GM23338 (cell line): ENCODE data around the gene TRPV5. TPM values are rescaled to one million over a fixed set of nuclear protein-coding genes. Genes with fewer than 3 reads are reported as not detected.

ENCODE experiments used
- ATAC-seq: fragments of 200-7000 bp; cut with Tn5 transposase; 3 replicates; pipeline ENCODE4 v1.9.1; 2020
- DNase-seq: peaks from one replicate; pipeline ENCODE4 v3.0.0-alpha.2; 2015; ENCODE audit warnings: low spot score
- H2AFZ ChIP-seq: fragments of 200-600 bp; sonication (generic); 2 replicates; pipeline ENCODE4 v1.8.0; 2016; ENCODE audit warnings: antibody characterized with exemption, mild to moderate bottlenecking, moderate library complexity
- H3F3A ChIP-seq: fragments of 200-600 bp; sonication (generic); replicated peaks from 2 replicates; pipeline ENCODE4 v1.8.0; 2017; ENCODE audit warnings: antibody characterized with exemption, mixed run types, low read depth
- H3K27ac ChIP-seq: fragments of 200-600 bp; sonication (generic); 2 replicates; pipeline ENCODE4 v1.6.1; 2016; ENCODE audit warnings: low read depth
- H3K27me3 ChIP-seq: fragments of 200-600 bp; sonication (generic); 2 replicates; pipeline ENCODE4 v1.8.0; 2016; ENCODE audit warnings: mild to moderate bottlenecking, mixed run types, moderate library complexity; ENCODE audit not compliant: insufficient read depth
- H3K36me3 ChIP-seq: fragments of 200-600 bp; sonication (generic); 2 replicates; pipeline ENCODE4 v1.8.0; 2016; ENCODE audit warnings: mild to moderate bottlenecking; ENCODE audit not compliant: insufficient read depth
- H3K4me1 ChIP-seq: fragments of 200-600 bp; sonication (generic); 2 replicates; pipeline ENCODE4 v1.8.0; 2016; ENCODE audit warnings: mild to moderate bottlenecking, moderate library complexity; ENCODE audit not compliant: insufficient read depth
- H3K4me2 ChIP-seq: fragments of 200-600 bp; sonication (generic); 2 replicates; pipeline ENCODE4 v1.7.1; 2017; ENCODE audit warnings: mixed run types
- H3K4me3 ChIP-seq: fragments of 200-600 bp; sonication (generic); 2 replicates; pipeline ENCODE4 v1.6.1; 2016; ENCODE audit warnings: mixed run types
- H3K79me2 ChIP-seq: fragments of 200-600 bp; sonication (generic); replicated peaks from 2 replicates; pipeline ENCODE4 v1.8.0; 2017; ENCODE audit warnings: mild to moderate bottlenecking; ENCODE audit not compliant: insufficient read depth
- H3K9me2 ChIP-seq: fragments of 200-600 bp; sonication (generic); 2 replicates; pipeline ENCODE4 v1.8.0; 2017; ENCODE audit not compliant: insufficient read depth
- H4K20me1 ChIP-seq: fragments of 200-600 bp; sonication (generic); replicated peaks from 2 replicates; pipeline ENCODE4 v1.8.0; 2017; ENCODE audit warnings: mild to moderate bottlenecking; ENCODE audit not compliant: insufficient read depth
- H3K27ac Mint-ChIP-seq: 2 replicates; pipeline ENCODE4 v1.8.0; 2020; ENCODE audit warnings: inconsistent platforms, mild to moderate bottlenecking, moderate library complexity, mixed read lengths
- H3K27me3 Mint-ChIP-seq: 3 replicates; pipeline ENCODE4 v1.8.0; 2022; ENCODE audit warnings: low read depth, mild to moderate bottlenecking, moderate library complexity, mixed read lengths, inconsistent platforms; ENCODE audit not compliant: insufficient read depth, poor library complexity
- H3K36me3 Mint-ChIP-seq: 3 replicates; pipeline ENCODE4 v1.8.0; 2021; ENCODE audit warnings: low read depth, mild to moderate bottlenecking, inconsistent platforms, moderate library complexity, mixed read lengths
- H3K4me1 Mint-ChIP-seq: 3 replicates; pipeline ENCODE4 v1.8.0; 2020; ENCODE audit warnings: mild to moderate bottlenecking, inconsistent platforms, mixed read lengths
- H3K4me3 Mint-ChIP-seq: 3 replicates; pipeline ENCODE4 v1.8.0; 2021; ENCODE audit warnings: moderate library complexity, mild to moderate bottlenecking, inconsistent platforms, mixed read lengths
- H3K9me3 Mint-ChIP-seq: 3 replicates; pipeline ENCODE4 v1.8.0; 2020; ENCODE audit warnings: moderate library complexity, mild to moderate bottlenecking, inconsistent platforms, mixed read lengths
- CREB1 ChIP-seq: fragments of 250-450 bp; sonication (Bioruptor Pico); IDR thresholded peaks from 2 replicates; pipeline ENCODE4 v1.5.0; 2020; ENCODE audit warnings: low read depth, mild to moderate bottlenecking, moderate library complexity
- EZH2 ChIP-seq: fragments of 200-600 bp; sonication (generic); IDR thresholded peaks from one replicate; pipeline ENCODE4 v1.8.0; 2017; ENCODE audit warnings: antibody characterized with exemption, mild to moderate bottlenecking, low read depth; ENCODE audit not compliant: unreplicated experiment
- EZH2phosphoT487 ChIP-seq: fragments of 200-600 bp; sonication (generic); IDR thresholded peaks from one replicate; pipeline ENCODE4 v1.8.1; 2018; ENCODE audit warnings: antibody characterized with exemption; ENCODE audit not compliant: unreplicated experiment
- JUNB ChIP-seq: IDR thresholded peaks from one replicate; pipeline ENCODE4 v1.6.1; 2016; ENCODE audit warnings: antibody characterized with exemption; ENCODE audit not compliant: unreplicated experiment
- NANOG ChIP-seq: IDR thresholded peaks from 2 replicates; pipeline ENCODE4 v1.6.1; 2016; ENCODE audit warnings: antibody characterized with exemption, borderline replicate concordance
- POLR2AphosphoS5 ChIP-seq: IDR thresholded peaks from 2 replicates; pipeline ENCODE4 v1.6.1; 2016; ENCODE audit warnings: antibody characterized with exemption, low read depth
- STAT1 ChIP-seq: IDR thresholded peaks from one replicate; pipeline ENCODE4 v1.6.1; 2016; ENCODE audit warnings: antibody characterized with exemption; ENCODE audit not compliant: unreplicated experiment
- ZNF114 ChIP-seq: fragments of 250-450 bp; sonication (Bioruptor Pico); IDR thresholded peaks from 2 replicates; pipeline ENCODE4 v1.5.0; 2020; ENCODE audit warnings: mild to moderate bottlenecking, moderate library complexity
- ZNF331 ChIP-seq: fragments of 250-450 bp; sonication (Bioruptor Pico); IDR thresholded peaks from 2 replicates; pipeline ENCODE4 v1.5.0; 2020; ENCODE audit warnings: low read depth, mild to moderate bottlenecking, moderate library complexity
- ZNF462 ChIP-seq: fragments of 250-450 bp; sonication (Bioruptor Pico); IDR thresholded peaks from 2 replicates; pipeline ENCODE4 v1.5.0; 2020; ENCODE audit warnings: mild to moderate bottlenecking, moderate library complexity
- polyA plus RNA-seq: library from polyadenylated mRNA; unstranded; fragments of >200 nt; fragmentation: Nextera tagmentation; extraction: Ambion mirVana; gene quantifications from 2 replicates; pipeline ENCODE4 v1.2.1, GENCODE V29; 2016
- total RNA-seq: library from RNA; depleted of rRNA; stranded (reverse); fragments of >200 nt; shearing (Covaris generic); gene quantifications from 2 replicates; pipeline ENCODE4 v1.2.3, GENCODE V29; 2014
- TF ChIP-seq, protein P1 (sequence below): IDR thresholded peaks from one replicate; pipeline ENCODE4 v1.6.1; 2018; ENCODE audit warnings: antibody characterized with exemption; ENCODE audit not compliant: unreplicated experiment
- TF ChIP-seq, protein P2 (sequence below), 2 experiments: fragments of 200-600 bp in 1 of 2; sonication (generic) in 1 of 2; conservative IDR thresholded peaks; 2 replicates each; pipeline versions ENCODE4 v1.5.1 to v1.6.1; 2016 to 2017; ENCODE audit warnings: antibody characterized with exemption in 2 of 2, low read depth in 2 of 2, mild to moderate bottlenecking in 2 of 2, moderate library complexity in 1 of 2
- TF ChIP-seq, protein P3 (sequence below): IDR thresholded peaks from 2 replicates; pipeline ENCODE4 v1.6.1; 2016; ENCODE audit warnings: antibody characterized with exemption

Gene TRPV5
- total and polyA plus RNA-seq, 2 experiments from 2014 or later: not detected

- H3K79me2 ChIP-seq: no peaks in the 10 kb centered on the region
- H3F3A ChIP-seq: no peaks in the 10 kb centered on the region
- no peaks in the 10 kb centered on the region for H3K4me1 ChIP-seq
- Mint-ChIP-seq H3K27ac (no peak overlapping the region), H3K27me3 (peaks cover 4% of the 10 kb centered on the region), H3K36me3 (peaks cover 5% of the 10 kb centered on the region; the same call in 2 of the 3 replicates), H3K9me3 (peaks cover 35% of the 10 kb centered on the region), H3K4me1 (0 out of 3 replicates have a peak, but pooled peaks cover 4% of the 10 kb centered on the region), H3K4me3 (no peak overlapping the region)
- H3K27ac ChIP-seq: no peak overlapping the region
- H3K9me2 ChIP-seq: peaks cover 8% of the 10 kb centered on the region; the same call in 1 of the 2 replicates
- H3K4me2 ChIP-seq: no peak overlapping the region
- no peak overlapping the region for H3K4me3 ChIP-seq
- no peaks in the 10 kb centered on the region for H4K20me1 ChIP-seq
- no peak overlapping the region for H2AFZ ChIP-seq
- no peak for ATAC-seq
- TF ChIP-seq, protein P1, sequence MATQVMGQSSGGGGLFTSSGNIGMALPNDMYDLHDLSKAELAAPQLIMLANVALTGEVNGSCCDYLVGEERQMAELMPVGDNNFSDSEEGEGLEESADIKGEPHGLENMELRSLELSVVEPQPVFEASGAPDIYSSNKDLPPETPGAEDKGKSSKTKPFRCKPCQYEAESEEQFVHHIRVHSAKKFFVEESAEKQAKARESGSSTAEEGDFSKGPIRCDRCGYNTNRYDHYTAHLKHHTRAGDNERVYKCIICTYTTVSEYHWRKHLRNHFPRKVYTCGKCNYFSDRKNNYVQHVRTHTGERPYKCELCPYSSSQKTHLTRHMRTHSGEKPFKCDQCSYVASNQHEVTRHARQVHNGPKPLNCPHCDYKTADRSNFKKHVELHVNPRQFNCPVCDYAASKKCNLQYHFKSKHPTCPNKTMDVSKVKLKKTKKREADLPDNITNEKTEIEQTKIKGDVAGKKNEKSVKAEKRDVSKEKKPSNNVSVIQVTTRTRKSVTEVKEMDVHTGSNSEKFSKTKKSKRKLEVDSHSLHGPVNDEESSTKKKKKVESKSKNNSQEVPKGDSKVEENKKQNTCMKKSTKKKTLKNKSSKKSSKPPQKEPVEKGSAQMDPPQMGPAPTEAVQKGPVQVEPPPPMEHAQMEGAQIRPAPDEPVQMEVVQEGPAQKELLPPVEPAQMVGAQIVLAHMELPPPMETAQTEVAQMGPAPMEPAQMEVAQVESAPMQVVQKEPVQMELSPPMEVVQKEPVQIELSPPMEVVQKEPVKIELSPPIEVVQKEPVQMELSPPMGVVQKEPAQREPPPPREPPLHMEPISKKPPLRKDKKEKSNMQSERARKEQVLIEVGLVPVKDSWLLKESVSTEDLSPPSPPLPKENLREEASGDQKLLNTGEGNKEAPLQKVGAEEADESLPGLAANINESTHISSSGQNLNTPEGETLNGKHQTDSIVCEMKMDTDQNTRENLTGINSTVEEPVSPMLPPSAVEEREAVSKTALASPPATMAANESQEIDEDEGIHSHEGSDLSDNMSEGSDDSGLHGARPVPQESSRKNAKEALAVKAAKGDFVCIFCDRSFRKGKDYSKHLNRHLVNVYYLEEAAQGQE: no peak
- TF ChIP-seq CREB1 (CRISPR knock-in tag) (no peak), EZH2phosphoT487 (no peak), ZNF114 (CRISPR knock-in tag) (no peak), ZNF462 (CRISPR knock-in tag) (no peak), STAT1 (no peak), EZH2 (no peak), NANOG (no peak), JUNB (no peak), ZNF331 (CRISPR knock-in tag) (no peak), POLR2AphosphoS5 (no peak)
- TF ChIP-seq, protein P2, sequence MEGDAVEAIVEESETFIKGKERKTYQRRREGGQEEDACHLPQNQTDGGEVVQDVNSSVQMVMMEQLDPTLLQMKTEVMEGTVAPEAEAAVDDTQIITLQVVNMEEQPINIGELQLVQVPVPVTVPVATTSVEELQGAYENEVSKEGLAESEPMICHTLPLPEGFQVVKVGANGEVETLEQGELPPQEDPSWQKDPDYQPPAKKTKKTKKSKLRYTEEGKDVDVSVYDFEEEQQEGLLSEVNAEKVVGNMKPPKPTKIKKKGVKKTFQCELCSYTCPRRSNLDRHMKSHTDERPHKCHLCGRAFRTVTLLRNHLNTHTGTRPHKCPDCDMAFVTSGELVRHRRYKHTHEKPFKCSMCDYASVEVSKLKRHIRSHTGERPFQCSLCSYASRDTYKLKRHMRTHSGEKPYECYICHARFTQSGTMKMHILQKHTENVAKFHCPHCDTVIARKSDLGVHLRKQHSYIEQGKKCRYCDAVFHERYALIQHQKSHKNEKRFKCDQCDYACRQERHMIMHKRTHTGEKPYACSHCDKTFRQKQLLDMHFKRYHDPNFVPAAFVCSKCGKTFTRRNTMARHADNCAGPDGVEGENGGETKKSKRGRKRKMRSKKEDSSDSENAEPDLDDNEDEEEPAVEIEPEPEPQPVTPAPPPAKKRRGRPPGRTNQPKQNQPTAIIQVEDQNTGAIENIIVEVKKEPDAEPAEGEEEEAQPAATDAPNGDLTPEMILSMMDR (conservative IDR thresholded peaks at IDR 0.05; ENCODE audit: low read depth in 2 of 2): no peak
- TF ChIP-seq, protein P3, sequence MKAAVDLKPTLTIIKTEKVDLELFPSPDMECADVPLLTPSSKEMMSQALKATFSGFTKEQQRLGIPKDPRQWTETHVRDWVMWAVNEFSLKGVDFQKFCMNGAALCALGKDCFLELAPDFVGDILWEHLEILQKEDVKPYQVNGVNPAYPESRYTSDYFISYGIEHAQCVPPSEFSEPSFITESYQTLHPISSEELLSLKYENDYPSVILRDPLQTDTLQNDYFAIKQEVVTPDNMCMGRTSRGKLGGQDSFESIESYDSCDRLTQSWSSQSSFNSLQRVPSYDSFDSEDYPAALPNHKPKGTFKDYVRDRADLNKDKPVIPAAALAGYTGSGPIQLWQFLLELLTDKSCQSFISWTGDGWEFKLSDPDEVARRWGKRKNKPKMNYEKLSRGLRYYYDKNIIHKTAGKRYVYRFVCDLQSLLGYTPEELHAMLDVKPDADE: no peak
- H3K36me3 ChIP-seq: 0 out of 2 replicates have a peak, but pooled peaks cover 15% of the 10 kb centered on the region
- H3K27me3 ChIP-seq: no peaks in the 10 kb centered on the region
- no peak for DNase-seq
These were observed 27.8 kb downstream of the TRPV5 start for GRCh38 chr7:142905759-142906158.
